Measurements from ENCODE around the gene MTMR12.

The MTMR12 gene, protein sequence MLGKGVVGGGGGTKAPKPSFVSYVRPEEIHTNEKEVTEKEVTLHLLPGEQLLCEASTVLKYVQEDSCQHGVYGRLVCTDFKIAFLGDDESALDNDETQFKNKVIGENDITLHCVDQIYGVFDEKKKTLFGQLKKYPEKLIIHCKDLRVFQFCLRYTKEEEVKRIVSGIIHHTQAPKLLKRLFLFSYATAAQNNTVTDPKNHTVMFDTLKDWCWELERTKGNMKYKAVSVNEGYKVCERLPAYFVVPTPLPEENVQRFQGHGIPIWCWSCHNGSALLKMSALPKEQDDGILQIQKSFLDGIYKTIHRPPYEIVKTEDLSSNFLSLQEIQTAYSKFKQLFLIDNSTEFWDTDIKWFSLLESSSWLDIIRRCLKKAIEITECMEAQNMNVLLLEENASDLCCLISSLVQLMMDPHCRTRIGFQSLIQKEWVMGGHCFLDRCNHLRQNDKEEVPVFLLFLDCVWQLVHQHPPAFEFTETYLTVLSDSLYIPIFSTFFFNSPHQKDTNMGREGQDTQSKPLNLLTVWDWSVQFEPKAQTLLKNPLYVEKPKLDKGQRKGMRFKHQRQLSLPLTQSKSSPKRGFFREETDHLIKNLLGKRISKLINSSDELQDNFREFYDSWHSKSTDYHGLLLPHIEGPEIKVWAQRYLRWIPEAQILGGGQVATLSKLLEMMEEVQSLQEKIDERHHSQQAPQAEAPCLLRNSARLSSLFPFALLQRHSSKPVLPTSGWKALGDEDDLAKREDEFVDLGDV

DNA sequence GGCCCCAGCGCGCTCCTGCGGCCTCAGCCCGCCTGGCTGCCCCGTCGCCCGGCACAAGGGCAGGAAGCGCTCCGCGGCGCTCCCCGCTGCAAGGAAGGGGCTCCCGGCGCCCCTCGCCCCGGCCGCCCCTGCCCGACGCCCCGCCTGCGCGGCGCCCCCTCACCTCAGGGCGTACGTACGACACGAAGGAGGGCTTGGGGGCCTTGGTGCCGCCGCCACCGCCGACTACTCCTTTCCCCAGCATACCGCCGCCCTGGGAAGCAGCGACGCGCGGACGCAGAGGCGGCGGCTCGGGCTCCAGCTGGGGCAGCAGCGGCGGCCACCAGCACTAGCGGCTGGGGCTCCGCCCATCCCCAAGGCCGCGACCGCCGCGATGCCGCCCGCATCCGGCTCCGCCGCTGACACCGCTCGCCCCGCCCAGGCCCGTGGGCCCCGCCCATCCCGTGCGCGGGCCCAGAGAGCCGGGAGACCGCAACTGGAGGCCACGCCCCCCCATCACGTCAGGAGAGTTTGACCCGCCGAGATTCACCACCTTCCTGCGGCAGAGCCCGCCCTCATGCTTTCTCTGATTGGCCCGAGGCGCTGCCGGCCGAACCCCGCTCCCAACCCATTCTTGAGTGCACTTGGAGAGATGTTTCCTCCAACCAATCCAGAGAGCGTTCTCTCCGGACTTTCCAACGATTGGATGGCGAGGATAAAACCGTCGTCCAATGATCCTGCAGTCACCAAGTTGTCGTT is at the start of gene MTMR12:
Gene MTMR12, minus strand, starts transcription at position 345 of the 738 bp plus-strand sequence. Its CDS starts 101 bp downstream, at position 244.
- Histone ChIP-seq H3K27ac (peak within 1 kb of the TSS; percentile 88 to 99), H3K27me3 (no peaks in the 10 kb centered on the region), H3K4me1 (peaks cover 0 to 38% (median 25%) of the 10 kb centered on the region in 4 donors), H3K36me3 (peaks cover 0 to 6% (median 0%) of the 10 kb centered on the region in 3 donors), H3K4me3 (peak within 1 kb of the TSS; percentile 69 to 100), H3K9me3 (no peaks in the 10 kb centered on the region)
- intact Hi-C loops (cut with DNase I; ENCODE audit: low total_unique reads), result loop anchor here (10.0 kb wide), 1 partner anchor 78 kb away; no protein-coding TSS in a partner anchor
- peak; percentile 100 for DNase-seq
- TF ChIP-seq, protein P1, sequence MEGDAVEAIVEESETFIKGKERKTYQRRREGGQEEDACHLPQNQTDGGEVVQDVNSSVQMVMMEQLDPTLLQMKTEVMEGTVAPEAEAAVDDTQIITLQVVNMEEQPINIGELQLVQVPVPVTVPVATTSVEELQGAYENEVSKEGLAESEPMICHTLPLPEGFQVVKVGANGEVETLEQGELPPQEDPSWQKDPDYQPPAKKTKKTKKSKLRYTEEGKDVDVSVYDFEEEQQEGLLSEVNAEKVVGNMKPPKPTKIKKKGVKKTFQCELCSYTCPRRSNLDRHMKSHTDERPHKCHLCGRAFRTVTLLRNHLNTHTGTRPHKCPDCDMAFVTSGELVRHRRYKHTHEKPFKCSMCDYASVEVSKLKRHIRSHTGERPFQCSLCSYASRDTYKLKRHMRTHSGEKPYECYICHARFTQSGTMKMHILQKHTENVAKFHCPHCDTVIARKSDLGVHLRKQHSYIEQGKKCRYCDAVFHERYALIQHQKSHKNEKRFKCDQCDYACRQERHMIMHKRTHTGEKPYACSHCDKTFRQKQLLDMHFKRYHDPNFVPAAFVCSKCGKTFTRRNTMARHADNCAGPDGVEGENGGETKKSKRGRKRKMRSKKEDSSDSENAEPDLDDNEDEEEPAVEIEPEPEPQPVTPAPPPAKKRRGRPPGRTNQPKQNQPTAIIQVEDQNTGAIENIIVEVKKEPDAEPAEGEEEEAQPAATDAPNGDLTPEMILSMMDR (IDR thresholded peaks at IDR 0.05), result no peak

DNA sequence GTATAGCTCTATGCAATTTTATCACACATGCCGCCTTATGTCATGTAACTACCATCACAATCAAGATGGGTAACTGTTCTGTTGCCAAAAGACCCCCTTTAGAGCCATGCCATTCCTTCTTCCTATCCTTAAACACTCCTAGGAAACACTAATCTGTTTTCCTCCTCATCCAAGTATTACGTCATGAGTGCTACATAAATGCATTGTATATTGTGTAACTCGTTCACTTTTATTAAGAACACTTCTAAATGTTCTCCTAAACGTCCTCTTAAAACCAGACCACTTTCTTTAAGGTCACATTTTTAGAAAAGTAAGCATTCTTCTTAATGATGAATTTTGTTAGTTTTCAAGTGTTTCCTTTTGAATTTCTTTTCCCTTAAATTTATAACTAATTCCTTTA is 49.8 kb upstream of the MTMR12 start:
- intact Hi-C loops (cut with DNase I; ENCODE audit: low total_unique reads), result no loop called here
- Histone ChIP-seq H3K36me3 (peaks cover 36 to 69% (median 56%) of the 10 kb centered on the region in 3 donors), H3K27ac (no peak overlapping the region), H3K4me1 (no peaks in the 10 kb centered on the region), H3K4me3 (no peak overlapping the region), H3K27me3 (no peaks in the 10 kb centered on the region), H3K9me3 (no peaks in the 10 kb centered on the region)
- no peak for DNase-seq
- TF ChIP-seq, protein P1 (IDR thresholded peaks at IDR 0.05), result no peak

DNA sequence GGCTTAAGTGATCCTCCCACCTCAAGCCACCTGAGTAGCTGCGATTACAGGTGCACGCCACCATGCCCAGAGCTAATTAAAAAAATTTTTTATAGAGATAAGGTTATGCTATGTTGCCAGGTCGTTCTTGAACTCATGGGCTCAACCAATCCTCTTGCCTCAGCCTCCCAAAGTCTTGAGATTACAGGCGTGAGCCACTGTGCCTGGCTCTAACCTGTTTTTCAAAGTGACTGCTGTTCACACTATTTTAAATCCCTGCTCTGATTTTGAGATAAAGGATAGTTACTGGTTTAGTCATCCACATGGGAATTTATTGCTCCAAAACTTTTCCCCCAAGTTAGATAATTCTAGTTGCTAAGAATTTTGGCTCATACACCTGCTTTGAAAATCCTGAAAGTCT is 48.2 kb upstream of the MTMR12 start:
- intact Hi-C loops (cut with DNase I; ENCODE audit: low total_unique reads), result no loop called here
- Histone ChIP-seq H3K36me3 (peaks cover 36 to 82% (median 59%) of the 10 kb centered on the region in 3 donors), H3K27me3 (no peaks in the 10 kb centered on the region), H3K4me1 (no peaks in the 10 kb centered on the region), H3K4me3 (no peak overlapping the region), H3K27ac (no peak overlapping the region), H3K9me3 (no peaks in the 10 kb centered on the region)
- no peak for DNase-seq
- TF ChIP-seq, protein P1 (IDR thresholded peaks at IDR 0.05), result no peak

DNA sequence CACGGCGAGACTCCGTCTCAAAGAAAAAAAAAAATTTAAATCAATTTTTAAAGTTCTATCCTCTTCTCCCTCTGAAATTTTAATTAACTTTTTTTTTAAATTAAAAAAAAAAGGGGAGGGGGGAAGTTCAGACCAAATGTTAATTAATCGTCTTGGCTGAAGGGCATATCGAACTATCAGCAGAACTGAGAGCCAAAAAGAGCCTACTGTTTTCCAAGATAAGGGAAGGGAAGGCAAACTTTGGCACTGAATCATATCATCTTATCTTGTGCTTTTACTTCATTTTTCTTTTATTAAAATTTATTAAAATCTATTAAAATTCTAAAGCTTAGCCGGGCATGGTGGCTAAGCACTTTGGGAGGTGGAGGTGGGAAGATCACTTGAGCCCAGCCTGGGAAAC is 45.9 kb upstream of the MTMR12 start:
- TF ChIP-seq, protein P1 (IDR thresholded peaks at IDR 0.05), result no peak
- intact Hi-C loops (cut with DNase I; ENCODE audit: low total_unique reads), result no loop called here
- no peak overlapping the region for H3K27ac ChIP-seq
- peaks cover 44 to 80% (median 67%) of the 10 kb centered on the region in 3 donors for H3K36me3 ChIP-seq
- no peak overlapping the region for H3K4me3 ChIP-seq
- no peaks in the 10 kb centered on the region for H3K27me3 ChIP-seq
- no peaks in the 10 kb centered on the region for H3K9me3 ChIP-seq
- no peaks in the 10 kb centered on the region for H3K4me1 ChIP-seq
- DNase-seq, result no peak

DNA sequence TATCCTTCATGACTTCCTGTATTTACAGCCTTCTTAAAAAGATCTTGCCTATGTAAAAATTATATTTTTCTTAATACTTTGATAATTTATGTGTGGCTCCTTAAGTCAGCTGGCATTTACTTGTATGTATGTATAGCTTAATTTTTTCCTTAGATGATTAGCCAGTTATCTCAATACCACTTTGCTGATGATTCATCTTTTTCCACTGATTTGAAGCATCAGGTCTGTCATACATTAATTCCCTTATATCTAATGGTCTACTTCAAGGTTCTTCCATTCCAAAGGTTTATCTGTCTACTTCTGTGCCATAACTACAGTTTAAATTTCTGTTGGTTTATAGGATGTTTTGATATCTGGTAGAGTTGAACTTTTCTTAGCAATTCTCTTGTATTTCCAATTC is 44.9 kb upstream of the MTMR12 start:
- TF ChIP-seq, protein P1 (IDR thresholded peaks at IDR 0.05), result no peak
- H3K9me3 ChIP-seq, result no peaks in the 10 kb centered on the region
- peaks cover 36 to 78% (median 63%) of the 10 kb centered on the region in 3 donors for H3K36me3 ChIP-seq
- no peak for DNase-seq
- no peak overlapping the region for H3K27ac ChIP-seq
- no peaks in the 10 kb centered on the region for H3K4me1 ChIP-seq
- intact Hi-C loops (cut with DNase I; ENCODE audit: low total_unique reads), result no loop called here
- no peaks in the 10 kb centered on the region for H3K27me3 ChIP-seq
- no peak overlapping the region for H3K4me3 ChIP-seq

Measured in tibial artery (tissue), 4 donors.